ENCODE measurements around the gene CTBP2. TPM values are rescaled to one million over a fixed set of nuclear protein-coding genes. Genes with fewer than 3 reads are reported as not detected.

Gene CTBP2
- total RNA-seq, 2 donors from 2014 or later: 106 to 172 TPM

DNA sequence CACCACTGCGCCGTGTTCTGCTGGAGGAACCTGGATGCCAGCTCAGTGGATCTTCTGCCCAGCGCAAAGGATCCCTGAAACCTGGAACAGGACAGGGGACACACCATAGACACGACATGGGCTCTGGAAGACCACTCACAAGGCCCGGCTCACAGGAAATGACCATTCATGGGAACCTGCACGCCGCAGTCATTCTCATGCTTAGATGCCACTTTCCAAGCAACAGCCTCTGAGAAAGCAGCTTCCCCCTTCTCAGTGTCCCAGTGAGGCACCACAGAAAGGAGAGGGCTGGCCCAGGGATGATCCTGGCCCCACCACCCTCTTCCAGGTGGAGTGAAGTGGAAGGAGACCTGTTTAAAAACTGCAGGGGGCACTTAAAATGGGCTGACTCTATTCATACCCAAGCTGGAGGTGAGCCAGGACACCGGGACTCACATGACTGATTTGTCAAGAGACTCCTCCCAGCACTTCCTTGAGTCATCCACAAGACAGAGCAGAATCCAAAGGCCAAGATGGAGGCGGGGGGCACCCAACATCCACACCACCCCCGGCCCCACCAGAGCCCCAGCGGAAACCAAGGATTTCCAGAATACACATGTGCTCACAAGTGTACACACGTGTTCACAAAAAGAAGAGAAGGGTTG lies 11.2 kb downstream of the CTBP2 start:
- intact Hi-C loops (cut with DNase I): no loop called here
- H3K4me1 ChIP-seq: peaks cover 55% of the 10 kb centered on the region
- DNase-seq: peak; percentile 91

DNA sequence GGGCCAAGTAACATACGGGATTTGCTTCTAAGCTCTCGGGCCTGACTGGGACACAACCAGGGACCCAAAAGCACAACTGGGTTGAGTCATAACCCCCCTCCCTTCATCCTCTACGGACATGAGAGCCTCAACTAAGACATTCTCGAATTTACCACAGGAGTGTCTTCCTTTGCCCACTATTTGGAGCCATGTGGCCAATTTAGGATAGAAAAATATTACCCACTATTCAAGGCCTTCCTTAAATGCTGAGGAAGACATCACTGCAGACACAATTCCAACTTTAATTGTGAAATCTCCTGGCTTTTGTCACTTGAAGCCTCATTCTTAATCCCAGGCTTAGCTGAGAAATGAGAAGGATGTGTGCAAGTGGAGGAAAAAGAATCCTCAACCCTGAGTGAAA lies 11.8 kb downstream of the CTBP2 start:
- Histone ChIP-seq H3K9me3 (no peaks in the 10 kb centered on the region), H3K4me1 (peaks cover 57% of the 10 kb centered on the region), H3K9ac (ENCODE audit: low read depth in 2 of 2, low read length in 2 of 2) (peak overlapping the region in 1 of 2 donors; percentile 35), H3K27ac (peak overlapping the region; percentile 97), H3K27me3 (no peaks in the 10 kb centered on the region), H3K4me3 (no peak overlapping the region), H3K36me3 (no peaks in the 10 kb centered on the region)
- TF ChIP-seq, protein P1, sequence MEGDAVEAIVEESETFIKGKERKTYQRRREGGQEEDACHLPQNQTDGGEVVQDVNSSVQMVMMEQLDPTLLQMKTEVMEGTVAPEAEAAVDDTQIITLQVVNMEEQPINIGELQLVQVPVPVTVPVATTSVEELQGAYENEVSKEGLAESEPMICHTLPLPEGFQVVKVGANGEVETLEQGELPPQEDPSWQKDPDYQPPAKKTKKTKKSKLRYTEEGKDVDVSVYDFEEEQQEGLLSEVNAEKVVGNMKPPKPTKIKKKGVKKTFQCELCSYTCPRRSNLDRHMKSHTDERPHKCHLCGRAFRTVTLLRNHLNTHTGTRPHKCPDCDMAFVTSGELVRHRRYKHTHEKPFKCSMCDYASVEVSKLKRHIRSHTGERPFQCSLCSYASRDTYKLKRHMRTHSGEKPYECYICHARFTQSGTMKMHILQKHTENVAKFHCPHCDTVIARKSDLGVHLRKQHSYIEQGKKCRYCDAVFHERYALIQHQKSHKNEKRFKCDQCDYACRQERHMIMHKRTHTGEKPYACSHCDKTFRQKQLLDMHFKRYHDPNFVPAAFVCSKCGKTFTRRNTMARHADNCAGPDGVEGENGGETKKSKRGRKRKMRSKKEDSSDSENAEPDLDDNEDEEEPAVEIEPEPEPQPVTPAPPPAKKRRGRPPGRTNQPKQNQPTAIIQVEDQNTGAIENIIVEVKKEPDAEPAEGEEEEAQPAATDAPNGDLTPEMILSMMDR (IDR thresholded peaks at IDR 0.05): no peak
- intact Hi-C loops (cut with DNase I): no loop called here
- DNase-seq: no peak

More for the DNA sequence above, 11.2 kb downstream of the CTBP2 start:
- Histone ChIP-seq H3K9ac (ENCODE audit: low read depth in 2 of 2, low read length in 2 of 2) (peak overlapping the region; percentile 30 to 35), H3K4me3 (no peak overlapping the region), H3K36me3 (no peaks in the 10 kb centered on the region), H3K9me3 (no peaks in the 10 kb centered on the region), H3K27me3 (no peaks in the 10 kb centered on the region), H3K27ac (peak overlapping the region; percentile 97)
- TF ChIP-seq, protein P1 (IDR thresholded peaks at IDR 0.05): no peak

DNA sequence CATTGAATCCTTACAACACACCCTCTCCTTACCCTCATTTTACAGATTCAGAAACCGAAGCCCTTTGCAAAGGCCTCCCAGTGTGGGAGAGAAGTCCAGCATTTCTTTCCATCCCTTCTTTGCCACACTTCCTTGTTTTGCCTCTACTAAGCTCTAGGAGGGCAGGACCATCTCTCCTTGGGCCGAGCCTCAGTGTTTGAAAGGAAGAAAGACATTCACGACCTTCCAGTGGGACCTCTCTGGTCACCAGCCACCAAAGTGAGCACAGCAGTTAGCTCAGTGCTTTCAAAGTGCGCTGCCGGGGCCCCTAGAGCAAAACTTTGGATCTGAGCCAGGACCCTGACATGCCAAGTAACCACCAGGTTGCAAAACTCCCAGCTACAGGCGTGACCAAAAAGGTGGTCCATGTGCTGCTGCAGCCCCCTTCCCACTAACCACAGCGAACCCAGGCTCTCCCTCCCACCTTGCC lies 12.4 kb downstream of the CTBP2 start:
- TF ChIP-seq, protein P1 (IDR thresholded peaks at IDR 0.05): no peak
- Histone ChIP-seq H3K27me3 (no peaks in the 10 kb centered on the region), H3K4me3 (no peak overlapping the region), H3K4me1 (peaks cover 53% of the 10 kb centered on the region), H3K36me3 (no peaks in the 10 kb centered on the region), H3K9me3 (no peaks in the 10 kb centered on the region), H3K9ac (ENCODE audit: low read depth in 2 of 2, low read length in 2 of 2) (peak overlapping the region in 1 of 2 donors; percentile 35), H3K27ac (peak overlapping the region; percentile 97)
- intact Hi-C loops (cut with DNase I): no loop called here
- peak; percentile 51 for DNase-seq

DNA sequence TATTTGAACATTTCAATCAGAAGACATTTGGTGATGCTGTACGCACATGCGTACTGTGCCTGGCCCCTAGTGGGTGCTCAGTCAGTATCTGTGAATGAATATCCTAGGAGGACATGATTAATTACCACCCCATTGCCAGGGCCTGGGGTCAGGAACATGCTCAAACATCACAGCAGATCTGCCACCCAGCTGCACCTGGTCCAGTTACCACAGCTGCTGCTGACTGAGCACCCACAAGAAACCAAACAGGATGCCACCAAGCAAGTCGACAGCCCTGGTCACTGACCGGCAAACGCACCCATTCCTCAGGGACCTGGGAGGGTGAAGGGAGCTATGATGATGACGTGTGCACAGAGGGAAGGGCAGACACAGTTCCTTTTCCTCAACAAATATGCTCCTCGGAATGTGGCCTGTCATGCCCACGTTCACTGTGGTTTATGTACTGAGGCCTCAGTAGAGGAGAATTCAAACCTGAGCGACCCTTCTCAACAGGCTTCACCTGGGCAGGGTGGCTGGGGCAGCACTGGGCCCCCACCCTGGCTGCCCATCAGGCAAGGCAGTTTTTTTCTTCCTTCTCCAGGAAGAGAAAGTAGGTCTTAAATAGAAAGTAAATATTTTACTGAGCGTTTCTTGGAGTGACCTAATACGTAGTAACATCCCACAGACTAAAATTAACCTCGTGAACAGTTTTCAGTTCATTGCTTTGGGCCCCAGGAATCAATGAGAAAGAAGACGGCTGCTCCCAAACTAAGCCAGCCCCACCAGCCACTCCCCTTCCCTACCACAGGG lies 13.4 kb downstream of the CTBP2 start:
- Histone ChIP-seq H3K9me3 (no peaks in the 10 kb centered on the region), H3K4me3 (no peak overlapping the region), H3K27ac (peak overlapping the region; percentile 97), H3K36me3 (no peaks in the 10 kb centered on the region), H3K4me1 (peaks cover 49% of the 10 kb centered on the region), H3K27me3 (no peaks in the 10 kb centered on the region), H3K9ac (ENCODE audit: low read depth in 2 of 2, low read length in 2 of 2) (peak overlapping the region; percentile 35 to 58)
- DNase-seq: peak; percentile 45
- intact Hi-C loops (cut with DNase I): no loop called here
- TF ChIP-seq, protein P1 (IDR thresholded peaks at IDR 0.05): no peak

DNA sequence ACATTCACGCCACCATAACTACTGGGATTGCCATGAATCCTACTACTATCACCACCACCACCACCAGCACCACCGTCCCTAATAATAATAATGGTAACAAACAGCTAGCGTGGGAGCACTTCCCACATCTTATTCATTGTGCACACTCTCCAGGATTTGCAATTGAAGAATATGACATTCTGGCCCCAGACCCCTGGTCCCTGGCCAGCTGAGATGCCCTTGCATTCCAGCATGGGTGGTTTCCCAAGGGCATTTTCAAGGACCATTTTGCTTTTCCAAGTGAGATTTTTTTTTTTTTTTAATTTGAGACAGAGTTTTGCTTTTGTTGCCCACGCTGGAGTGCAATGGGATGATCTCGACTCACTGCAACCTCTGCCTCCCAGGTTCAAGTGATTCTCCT lies 14.7 kb downstream of the CTBP2 start:
- peaks cover 45% of the 10 kb centered on the region for H3K4me1 ChIP-seq
- DNase-seq: no peak

More for the DNA sequence above, 14.7 kb downstream of the CTBP2 start:
- no peak overlapping the region for H3K4me3 ChIP-seq
- H3K9ac ChIP-seq (ENCODE audit: low read depth in 2 of 2, low read length in 2 of 2): peak overlapping the region in 1 of 2 donors; percentile 41
- no peak overlapping the region for H3K27ac ChIP-seq
- TF ChIP-seq, protein P1 (IDR thresholded peaks at IDR 0.05): no peak
- H3K27me3 ChIP-seq: no peaks in the 10 kb centered on the region
- intact Hi-C loops (cut with DNase I): no loop called here
- no peaks in the 10 kb centered on the region for H3K36me3 ChIP-seq
- no peaks in the 10 kb centered on the region for H3K9me3 ChIP-seq
